H9 (cell line): Measurements from ENCODE around the gene CASP8AP2. TPM values are rescaled to one million over a fixed set of nuclear protein-coding genes. Genes with fewer than 3 reads are reported as not detected.

Experiments used
- DNase-seq: peaks from one replicate; pipeline ENCODE4 v3.0.0-alpha.2; 2017
- H2AFZ ChIP-seq: one replicate; pipeline ENCODE4 v1.6.1; 2013; ENCODE audit warnings: mild to moderate bottlenecking, low read length, control low read depth, moderate library complexity
- H2AK5ac ChIP-seq: 2 replicates; pipeline ENCODE4 v1.6.1; 2013; ENCODE audit warnings: low read length, control low read depth, mixed read lengths; ENCODE audit not compliant: insufficient read length
- H2BK120ac ChIP-seq: one replicate; pipeline ENCODE4 v1.6.1; 2013; ENCODE audit warnings: low read depth, mild to moderate bottlenecking, low read length, control low read depth, inconsistent platforms; ENCODE audit not compliant: poor library complexity, severe bottlenecking
- H2BK12ac ChIP-seq: 2 replicates; pipeline ENCODE4 v1.6.1; 2013; ENCODE audit warnings: low read length, control low read depth, mixed read lengths, low read depth; ENCODE audit not compliant: insufficient read length
- H2BK15ac ChIP-seq: 2 replicates; pipeline ENCODE4 v1.6.1; 2013; ENCODE audit warnings: low read depth, low read length, control low read depth
- H2BK20ac ChIP-seq: one replicate; pipeline ENCODE4 v1.6.1; 2013; ENCODE audit warnings: low read depth, mild to moderate bottlenecking, low read length, control low read depth, inconsistent platforms; ENCODE audit not compliant: poor library complexity, severe bottlenecking
- H2BK5ac ChIP-seq: 2 replicates; pipeline ENCODE4 v1.6.1; 2013; ENCODE audit warnings: low read length, control low read depth, mixed read lengths; ENCODE audit not compliant: insufficient read length
- H3K14ac ChIP-seq: 2 replicates; pipeline ENCODE4 v1.6.1; 2013; ENCODE audit warnings: low read length, control low read depth; ENCODE audit not compliant: insufficient read depth
- H3K18ac ChIP-seq: 2 replicates; pipeline ENCODE4 v1.6.1; 2013; ENCODE audit warnings: low read depth, mild to moderate bottlenecking, mixed read lengths, low read length, control low read depth; ENCODE audit not compliant: insufficient read length
- H3K23ac ChIP-seq: 2 replicates; pipeline ENCODE4 v1.6.1; 2013; ENCODE audit warnings: low read length, control low read depth, mixed read lengths, low read depth; ENCODE audit not compliant: insufficient read length
- H3K23me2 ChIP-seq: 2 replicates; pipeline ENCODE4 v1.6.1; 2013; ENCODE audit warnings: low read depth, mild to moderate bottlenecking, mixed read lengths, low read length, control low read depth; ENCODE audit not compliant: insufficient read length, poor library complexity, severe bottlenecking
- H3K27ac ChIP-seq: 2 replicates; pipeline ENCODE4 v1.5.1; 2013; ENCODE audit warnings: low read length, control low read depth, mixed read lengths, low read depth; ENCODE audit not compliant: insufficient read length
- H3K27me3 ChIP-seq: 2 replicates; pipeline ENCODE4 v1.6.1; 2013; ENCODE audit warnings: low read length, control low read depth, inconsistent platforms; ENCODE audit not compliant: insufficient read depth
- H3K4ac ChIP-seq: 2 replicates; pipeline ENCODE4 v1.6.1; 2013; ENCODE audit warnings: low read depth, mild to moderate bottlenecking, control low read depth, inconsistent platforms, low read length, moderate library complexity
- H3K4me1 ChIP-seq: 2 replicates; pipeline ENCODE4 v1.6.1; 2013; ENCODE audit warnings: low read length, control low read depth, inconsistent platforms; ENCODE audit not compliant: insufficient read depth
- H3K4me2 ChIP-seq: 2 replicates; pipeline ENCODE4 v1.6.1; 2013; ENCODE audit warnings: low read length, control low read depth, mixed read lengths; ENCODE audit not compliant: insufficient read length, insufficient read depth
- H3K56ac ChIP-seq: 2 replicates; pipeline ENCODE4 v1.6.1; 2013; ENCODE audit warnings: low read depth, mild to moderate bottlenecking, mixed read lengths, low read length, control low read depth; ENCODE audit not compliant: insufficient read length
- H3K79me1 ChIP-seq: 2 replicates; pipeline ENCODE4 v1.6.1; 2013; ENCODE audit warnings: low read depth, mild to moderate bottlenecking, moderate library complexity, low read length, control low read depth, inconsistent platforms; ENCODE audit not compliant: insufficient read depth, poor library complexity, severe bottlenecking
- H3K79me2 ChIP-seq: 2 replicates; pipeline ENCODE4 v1.6.1; 2013; ENCODE audit warnings: low read length, control low read depth, inconsistent platforms; ENCODE audit not compliant: insufficient read depth
- H3K9ac ChIP-seq: 2 replicates; pipeline ENCODE4 v1.6.1; 2013; ENCODE audit warnings: low read length, control low read depth, mixed read lengths; ENCODE audit not compliant: insufficient read length; ENCODE audit errors: extremely low read depth
- H3K9me3 ChIP-seq: one replicate; pipeline ENCODE4 v1.6.1; 2013; ENCODE audit warnings: low read depth, low read length, inconsistent platforms; ENCODE audit not compliant: control insufficient read depth
- H3T11ph ChIP-seq: one replicate; pipeline ENCODE4 v1.6.1; 2013; ENCODE audit warnings: mild to moderate bottlenecking, low read length, control low read depth, inconsistent platforms
- H4K20me1 ChIP-seq: one replicate; pipeline ENCODE4 v1.6.1; 2013; ENCODE audit not compliant: control insufficient read depth, insufficient read length, insufficient read depth
- H4K5ac ChIP-seq: 2 replicates; pipeline ENCODE4 v1.6.1; 2013; ENCODE audit warnings: low read depth, mild to moderate bottlenecking, mixed read lengths, low read length, control low read depth; ENCODE audit not compliant: insufficient read length
- H4K8ac ChIP-seq: replicated peaks from 2 replicates; pipeline ENCODE4 v1.6.1; 2013; ENCODE audit warnings: low read length, control low read depth, mixed read lengths, low read depth; ENCODE audit not compliant: insufficient read length
- H4K91ac ChIP-seq: 2 replicates; pipeline ENCODE4 v1.6.1; 2013; ENCODE audit warnings: low read depth, mild to moderate bottlenecking, moderate library complexity, mixed read lengths, low read length, control low read depth; ENCODE audit not compliant: insufficient read length
- H3K27ac Mint-ChIP-seq, 3 experiments: 2 replicates in 2 of 3; 3 replicates in 1 of 3; pipeline ENCODE4 v1.8.0; 2020 to 2021; ENCODE audit warnings: mixed read lengths in 3 of 3, mild to moderate bottlenecking in 1 of 3, moderate library complexity in 1 of 3
- H3K27me3 Mint-ChIP-seq: 2 replicates; pipeline ENCODE4 v1.8.0; 2021; ENCODE audit warnings: low read depth, mild to moderate bottlenecking, moderate library complexity, mixed read lengths
- H3K36me3 Mint-ChIP-seq, 3 experiments: 2 replicates in 2 of 3; 3 replicates in 1 of 3; pipeline ENCODE4 v1.8.0; 2020 to 2021; ENCODE audit warnings: low read depth in 3 of 3, mixed read lengths in 3 of 3; ENCODE audit not compliant: insufficient read depth in 1 of 3
- H3K4me1 Mint-ChIP-seq, 2 experiments: 2 replicates each; pipeline ENCODE4 v1.8.0; 2020; ENCODE audit warnings: mixed read lengths in 2 of 2
- H3K4me3 Mint-ChIP-seq, 2 experiments: 2 replicates in 1 of 2; 3 replicates in 1 of 2; pipeline ENCODE4 v1.8.0; 2020 to 2021; ENCODE audit warnings: mild to moderate bottlenecking in 2 of 2, mixed read lengths in 2 of 2, moderate library complexity in 1 of 2
- H3K9me3 Mint-ChIP-seq, 2 experiments: 2 replicates in 1 of 2; 3 replicates in 1 of 2; pipeline ENCODE4 v1.8.0; 2020; ENCODE audit warnings: mild to moderate bottlenecking in 2 of 2, mixed read lengths in 2 of 2, moderate library complexity in 1 of 2
- CTCF ChIP-seq: fragments of 200-600 bp; sonication (generic); conservative IDR thresholded peaks from 3 replicates; pipeline ENCODE4 v1.8.0; 2021; ENCODE audit warnings: antibody characterized with exemption, mild to moderate bottlenecking
- WGBS: extraction: QIAGEN DNeasy Blood & Tissue Kit; methylation state at CpG from one replicate; pipeline ENCODE4 v1.1.7; 2013; ENCODE audit warnings: missing lambda C conversion rate, low lambda C conversion rate, mixed read lengths; ENCODE audit not compliant: insufficient read length; ENCODE audit errors: extremely low coverage; 5-methylcytosine and 5-hydroxymethylcytosine counted together
- total RNA-seq: library from RNA; stranded (reverse); gene quantifications from 2 replicates; pipeline ENCODE4 v1.2.1, GENCODE V29; 2021

CASP8AP2 gene
- total RNA-seq, 1 experiment from 2014 or later, result 33.6 TPM

GRCh38 chr6:89781070-89782034 is 48.3 kb upstream of the CASP8AP2 start:
- Mint-ChIP-seq H3K4me3 (no peak overlapping the region), H3K27me3 (no peaks in the 10 kb centered on the region; the same call in 1 of the 2 replicates), H3K9me3 (peaks cover 2 to 5% of the 10 kb centered on the region in 2 experiments; a peak in 2 of 5 replicates), H3K4me1 (no peaks in the 10 kb centered on the region), H3K36me3 (peaks cover 80 to 91% (median 83%) of the 10 kb centered on the region in 3 experiments), H3K27ac (no peak overlapping the region; a peak in 1 of 7 replicates)
- H3K79me2 ChIP-seq, result no peaks in the 10 kb centered on the region
- no peaks in the 10 kb centered on the region; the same call in 1 of the 2 replicates for H3K27me3 ChIP-seq
- no peak overlapping the region for H2BK120ac ChIP-seq
- H3K23me2 ChIP-seq, result no peaks in the 10 kb centered on the region
- no peak overlapping the region for H2AK5ac ChIP-seq
- H2BK15ac ChIP-seq, result no peak overlapping the region
- H3K9me3 ChIP-seq, result no peaks in the 10 kb centered on the region
- no peak overlapping the region for H2BK5ac ChIP-seq
- H3K9ac ChIP-seq, result no peak overlapping the region
- no peak overlapping the region for H4K91ac ChIP-seq
- H3K14ac ChIP-seq, result no peak overlapping the region
- H3K56ac ChIP-seq, result no peak overlapping the region
- no peak overlapping the region for H2BK20ac ChIP-seq
- H2BK12ac ChIP-seq, result no peak overlapping the region
- no peak overlapping the region for H3K27ac ChIP-seq
- no CpG with 5 or more reads among the region's 6 CpGs for whole genome bisulfite sequencing
- no peak overlapping the region for H3K18ac ChIP-seq
- no peak overlapping the region for H3K23ac ChIP-seq
- H4K20me1 ChIP-seq, result no peaks in the 10 kb centered on the region
- H3K4me2 ChIP-seq, result no peak overlapping the region
- H3T11ph ChIP-seq, result no peak overlapping the region
- DNase-seq, result no peak
- H4K5ac ChIP-seq, result no peak overlapping the region
- H4K8ac ChIP-seq, result no peak overlapping the region
- no peaks in the 10 kb centered on the region for H3K4me1 ChIP-seq
- H3K79me1 ChIP-seq, result no peaks in the 10 kb centered on the region
- H2AFZ ChIP-seq, result no peak overlapping the region
- H3K4ac ChIP-seq, result no peak overlapping the region
- no peak for TF ChIP-seq CTCF
